Measurements from ENCODE around the gene AGRP. TPM values are rescaled to one million over a fixed set of nuclear protein-coding genes. Genes with fewer than 3 reads are reported as not detected.
A peak's percentile ranks its signal among the peaks of the same experiment; 100 is the strongest.
"Not testable (repeated sequence)": the region's sequence is repeated elsewhere in the genome, so short reads cannot be mapped to it uniquely, and the experiment has no call there.

Gene AGRP
- total RNA-seq, 1 donor from 2014 or later: not detected

- peak overlapping the region; percentile 15 for H3K27ac Mint-ChIP-seq (ENCODE audit: unreplicated experiment)
- H3K4me3 Mint-ChIP-seq (ENCODE audit: unreplicated experiment): no peak overlapping the region
- no peak for TF ChIP-seq CTCF (IDR thresholded peaks at IDR 0.05; ENCODE audit: partially characterized antibody, unreplicated experiment)
- peaks cover 4% of the 10 kb centered on the region for H3K27me3 Mint-ChIP-seq (ENCODE audit: unreplicated experiment)
- H3K36me3 Mint-ChIP-seq (ENCODE audit: unreplicated experiment): peaks cover 6% of the 10 kb centered on the region
- H3K9me3 Mint-ChIP-seq (ENCODE audit: unreplicated experiment): no peaks in the 10 kb centered on the region
- H3K4me1 Mint-ChIP-seq (ENCODE audit: low read depth, unreplicated experiment): peaks cover 5% of the 10 kb centered on the region
- no peak for DNase-seq
Measured at GRCh38 chr16:67489401-67490083, 6.2 kb upstream of the AGRP start.

GRCh38 chr16:67487561-67487960 is 4.2 kb upstream of the AGRP start:
- not testable (repeated sequence) for H3K9me3 Mint-ChIP-seq (ENCODE audit: unreplicated experiment); DNase-seq; H3K27ac Mint-ChIP-seq (ENCODE audit: unreplicated experiment); H3K4me1 Mint-ChIP-seq (ENCODE audit: low read depth, unreplicated experiment); H3K4me3 Mint-ChIP-seq (ENCODE audit: unreplicated experiment); H3K36me3 Mint-ChIP-seq (ENCODE audit: unreplicated experiment); H3K27me3 Mint-ChIP-seq (ENCODE audit: unreplicated experiment)

GRCh38 chr16:67486805-67487204 is 3.5 kb upstream of the AGRP start:
- Mint-ChIP-seq H3K4me1 (ENCODE audit: low read depth, unreplicated experiment) (peaks cover 7% of the 10 kb centered on the region), H3K4me3 (ENCODE audit: unreplicated experiment) (no peak overlapping the region), H3K36me3 (ENCODE audit: unreplicated experiment) (peaks cover 6% of the 10 kb centered on the region), H3K9me3 (ENCODE audit: unreplicated experiment) (no peaks in the 10 kb centered on the region), H3K27ac (ENCODE audit: unreplicated experiment) (no peak overlapping the region), H3K27me3 (ENCODE audit: unreplicated experiment) (peaks cover 4% of the 10 kb centered on the region)
- no peak for DNase-seq
- no peak for TF ChIP-seq CTCF (IDR thresholded peaks at IDR 0.05; ENCODE audit: partially characterized antibody, unreplicated experiment)

GRCh38 chr16:67483731-67484525 is 581 bp upstream of the AGRP start:
- Mint-ChIP-seq H3K4me1 (ENCODE audit: low read depth, unreplicated experiment) (peaks cover 6% of the 10 kb centered on the region), H3K4me3 (ENCODE audit: unreplicated experiment) (no peak overlapping the region), H3K36me3 (ENCODE audit: unreplicated experiment) (no peaks in the 10 kb centered on the region), H3K9me3 (ENCODE audit: unreplicated experiment) (peaks cover 3% of the 10 kb centered on the region), H3K27me3 (ENCODE audit: unreplicated experiment) (peaks cover 2% of the 10 kb centered on the region), H3K27ac (ENCODE audit: unreplicated experiment) (no peak overlapping the region)
- TF ChIP-seq CTCF (IDR thresholded peaks at IDR 0.05; ENCODE audit: partially characterized antibody, unreplicated experiment): no peak
- no peak for DNase-seq

GRCh38 chr16:67482233-67482924 is 968 bp downstream of the AGRP start:
- H3K9me3 Mint-ChIP-seq (ENCODE audit: unreplicated experiment): peaks cover 3% of the 10 kb centered on the region
- peaks cover 2% of the 10 kb centered on the region for H3K27me3 Mint-ChIP-seq (ENCODE audit: unreplicated experiment)
- TF ChIP-seq CTCF (IDR thresholded peaks at IDR 0.05; ENCODE audit: partially characterized antibody, unreplicated experiment): no peak
- no peak for DNase-seq
- H3K36me3 Mint-ChIP-seq (ENCODE audit: unreplicated experiment): no peaks in the 10 kb centered on the region
- H3K4me1 Mint-ChIP-seq (ENCODE audit: low read depth, unreplicated experiment): peaks cover 7% of the 10 kb centered on the region
- H3K4me3 Mint-ChIP-seq (ENCODE audit: unreplicated experiment): peak overlapping the region; percentile 93
- no peak overlapping the region for H3K27ac Mint-ChIP-seq (ENCODE audit: unreplicated experiment)
